HepG2 (cell line): ENCODE results near the gene PFN1.

Experiments
- MAX ChIP-seq: IDR thresholded peaks from 2 replicates; pipeline ENCODE4 v1.6.1; 2012; ENCODE audit warnings: inconsistent platforms
- PBX3 ChIP-seq: sonication (generic); formaldehyde crosslinking; IDR thresholded peaks from 2 replicates; pipeline ENCODE4 v1.8.1; 2023; ENCODE audit warnings: missing genetic modification reagents, inconsistent platforms, borderline replicate concordance
- PITX1 ChIP-seq: sonication (generic); formaldehyde crosslinking; IDR thresholded peaks from 2 replicates; pipeline ENCODE4 v1.5.1; 2020; ENCODE audit warnings: mild to moderate bottlenecking, missing genetic modification reagents
- YY1 ChIP-seq: IDR thresholded peaks from 2 replicates; pipeline ENCODE4 v1.6.1; 2011; ENCODE audit warnings: low read length, low read depth, moderate library complexity, mild to moderate bottlenecking; ENCODE audit not compliant: insufficient read depth, insufficient replicate concordance

- no peak for TF ChIP-seq PBX3 (CRISPR knock-in tag)
- TF ChIP-seq MAX: no peak
- TF ChIP-seq YY1: no peak
- no peak for TF ChIP-seq PITX1 (CRISPR knock-in tag)
Observed at GRCh38 chr17:4945944-4946280, 2.4 kb downstream of the PFN1 start.
